GM06990 (cell line): ENCODE results near the gene TSPO.

Source experiments
- DNase-seq: peaks from one replicate; pipeline ENCODE4 v3.0.0-alpha.2; 2011; ENCODE audit not compliant: insufficient read length; ENCODE audit errors: extremely low read depth
- H3K27me3 ChIP-seq: replicated peaks from 2 replicates; pipeline ENCODE4 v1.6.0; 2011; ENCODE audit warnings: low read length; ENCODE audit not compliant: control insufficient read depth, insufficient read depth
- H3K36me3 ChIP-seq: 2 replicates; pipeline ENCODE4 v1.5.1; 2011; ENCODE audit warnings: low read length; ENCODE audit not compliant: control insufficient read depth, insufficient read depth
- H3K4me3 ChIP-seq: replicated peaks from 2 replicates; pipeline ENCODE4 v1.5.1; 2011; ENCODE audit warnings: low read depth, mild to moderate bottlenecking, control low read depth, low read length
- CTCF ChIP-seq: IDR thresholded peaks from 2 replicates; pipeline ENCODE4 v1.5.1; 2011; ENCODE audit warnings: low read length, control low read depth, mild to moderate bottlenecking, inconsistent platforms; ENCODE audit not compliant: insufficient read depth, poor library complexity, severe bottlenecking

The TSPO gene

GRCh38 chr22:43205748-43206508, 54.6 kb downstream of the TSPO start:
- Histone ChIP-seq H3K27me3 (no peaks in the 10 kb centered on the region; the same call in 1 of the 2 replicates), H3K36me3 (no peaks in the 10 kb centered on the region), H3K4me3 (no peak overlapping the region)
- DNase-seq: no peak
- TF ChIP-seq CTCF: no peak

- no peak for DNase-seq
- Histone ChIP-seq H3K36me3 (no peaks in the 10 kb centered on the region), H3K4me3 (no peak overlapping the region), H3K27me3 (no peaks in the 10 kb centered on the region; the same call in 1 of the 2 replicates)
- no peak for TF ChIP-seq CTCF
Measured at GRCh38 chr22:43206509-43207161, 55.3 kb downstream of the TSPO start.

- Histone ChIP-seq H3K36me3 (no peaks in the 10 kb centered on the region), H3K27me3 (no peaks in the 10 kb centered on the region; the same call in 1 of the 2 replicates), H3K4me3 (no peak overlapping the region)
- TF ChIP-seq CTCF: no peak
- DNase-seq: no peak
Measured at GRCh38 chr22:43207386-43207785, 56.0 kb downstream of the TSPO start.

GRCh38 chr22:43207849-43208702, 56.7 kb downstream of the TSPO start:
- no peaks in the 10 kb centered on the region for H3K36me3 ChIP-seq
- TF ChIP-seq CTCF: no peak
- DNase-seq: no peak
- no peaks in the 10 kb centered on the region; the same call in 1 of the 2 replicates for H3K27me3 ChIP-seq
- H3K4me3 ChIP-seq: no peak overlapping the region

GRCh38 chr22:43208703-43209522, 57.6 kb downstream of the TSPO start:
- no peak for TF ChIP-seq CTCF

More at GRCh38 chr22:43208703-43209522, 57.6 kb downstream of the TSPO start:
- H3K36me3 ChIP-seq: no peaks in the 10 kb centered on the region
- H3K4me3 ChIP-seq: no peak overlapping the region
- H3K27me3 ChIP-seq: peaks cover 1% of the 10 kb centered on the region
- DNase-seq: no peak
